Upper lobe of left lung (tissue), 6 donors: Measurements from ENCODE around the gene SRBD1. TPM values are rescaled to one million over a fixed set of nuclear protein-coding genes. Genes with fewer than 3 reads are reported as not detected.

Source experiments
- ATAC-seq, 2 donors: fragments of 200-7000 bp; cut with Tn5 transposase; one replicate each; pipeline ENCODE4 v1.9.1; 2022; ENCODE audit warnings: mild to moderate bottlenecking in 2 of 2, moderate library complexity in 2 of 2; ENCODE audit not compliant: low FRiP score in 2 of 2
- DNase-seq, 2 donors: peaks; one replicate each; pipeline ENCODE4 v3.0.0-alpha.2; 2019 to 2020
- H3K27ac ChIP-seq, 4 donors: fragments of 200-600 bp; sonication (generic); one replicate each; pipeline ENCODE4 v1.5.1; 2016 to 2019
- H3K27me3 ChIP-seq, 4 donors: fragments of 200-600 bp; sonication (generic); one replicate each; pipeline ENCODE4 v1.5.1; 2017 to 2019
- H3K36me3 ChIP-seq, 4 donors: fragments of 200-600 bp; sonication (generic); one replicate each; pipeline ENCODE4 v1.5.1; 2016 to 2019
- H3K4me1 ChIP-seq, 4 donors: fragments of 200-600 bp; sonication (generic); one replicate each; pipeline ENCODE4 v1.5.1; 2018 to 2019
- H3K4me3 ChIP-seq, 4 donors: fragments of 200-600 bp; sonication (generic); one replicate each; pipeline ENCODE4 v1.5.1; 2017 to 2019; ENCODE audit warnings: mild to moderate bottlenecking in 2 of 4, moderate library complexity in 1 of 4
- H3K9me3 ChIP-seq, 4 donors: fragments of 200-600 bp; sonication (generic); one replicate each; pipeline ENCODE4 v1.5.1; 2018 to 2019
- CTCF ChIP-seq, 6 experiments: fragments of 450-650 bp in 4 of 6; fragments of 200-600 bp in 2 of 6; sonication (generic) in 2 of 6; IDR thresholded peaks; one replicate each; pipeline ENCODE4 v1.5.1; 2016 to 2019; ENCODE audit warnings: antibody characterized with exemption in 6 of 6
- EP300 ChIP-seq, 4 donors: sonication (generic); formaldehyde crosslinking; IDR thresholded peaks; one replicate each; pipeline ENCODE4 v1.5.1; 2017; ENCODE audit warnings: antibody characterized with exemption in 4 of 4, control low read depth in 2 of 4
- POLR2A ChIP-seq, 4 donors: fragments of 450-650 bp; IDR thresholded peaks; one replicate each; pipeline ENCODE4 v1.5.1; 2016 to 2017; ENCODE audit warnings: antibody characterized with exemption in 4 of 4, mild to moderate bottlenecking in 2 of 4
- POLR2AphosphoS5 ChIP-seq, 2 donors: sonication (generic); formaldehyde crosslinking; IDR thresholded peaks; one replicate each; pipeline ENCODE4 v1.5.1; 2017; ENCODE audit warnings: antibody characterized with exemption in 2 of 2
- WGBS, 2 donors: methylation state at CpG; one replicate each; pipeline ENCODE4 v1.1.5; 2017 to 2018; 5-methylcytosine and 5-hydroxymethylcytosine counted together
- total RNA-seq, 6 donors: library from RNA; depleted of rRNA in 4 of 6; stranded (reverse); fragments of >200 nt in 4 of 6; gene quantifications; one replicate each; pipeline versions ENCODE4 v1.1.0 to v1.2.1, GENCODE V29; 2016 to 2021
- donor health status: DM: no; HTN: no; CAD: no; lungs with moderate emphysema.
- donor health status: DM: no; HTN: yes; CAD: no; lungs with severe emphysema.

SRBD1 gene
- total RNA-seq, 6 donors from 2014 or later: 16.4 to 38.3 (median 19.0) TPM

- Histone ChIP-seq H3K27ac (no peak overlapping the region), H3K4me1 (peaks cover 0 to 3% (median 0%) of the 10 kb centered on the region in 4 donors), H3K4me3 (no peak overlapping the region), H3K9me3 (no peaks in the 10 kb centered on the region), H3K27me3 (no peaks in the 10 kb centered on the region), H3K36me3 (no peaks in the 10 kb centered on the region)
- no peak for DNase-seq
- WGBS, 2 donors: 84 to 95% methylated on average over 3 of the region's 3 CpGs
- TF ChIP-seq EP300 (IDR thresholded peaks at IDR 0.05) (no peak), CTCF (IDR thresholded peaks at IDR 0.05) (no peak), POLR2AphosphoS5 (IDR thresholded peaks at IDR 0.05) (no peak), POLR2A (IDR thresholded peaks at IDR 0.05) (no peak)
- no peak for ATAC-seq
Measured at GRCh38 chr2:45631319-45631718, 20.3 kb upstream of the SRBD1 start.

GRCh38 chr2:45629971-45630370 lies 18.9 kb upstream of the SRBD1 start:
- no peaks in the 10 kb centered on the region for H3K36me3 ChIP-seq
- DNase-seq: no peak
- H3K9me3 ChIP-seq: no peaks in the 10 kb centered on the region
- TF ChIP-seq EP300 (IDR thresholded peaks at IDR 0.05): no peak
- TF ChIP-seq POLR2AphosphoS5 (IDR thresholded peaks at IDR 0.05): no peak
- TF ChIP-seq CTCF (IDR thresholded peaks at IDR 0.05): no peak
- TF ChIP-seq POLR2A (IDR thresholded peaks at IDR 0.05): no peak
- ATAC-seq: no peak
- no peaks in the 10 kb centered on the region for H3K27me3 ChIP-seq
- 94 to 95% methylated on average over 1 of the region's 1 CpG for WGBS, 2 donors
- peaks cover 0 to 8% (median 0%) of the 10 kb centered on the region in 4 donors for H3K4me1 ChIP-seq
- H3K27ac ChIP-seq: no peak overlapping the region
- no peak overlapping the region for H3K4me3 ChIP-seq

GRCh38 chr2:45627911-45628310 lies 16.8 kb upstream of the SRBD1 start:
- Histone ChIP-seq H3K27me3 (no peaks in the 10 kb centered on the region), H3K4me3 (no peak overlapping the region), H3K27ac (no peak overlapping the region), H3K36me3 (no peaks in the 10 kb centered on the region), H3K4me1 (peaks cover 0 to 8% (median 0%) of the 10 kb centered on the region in 4 donors), H3K9me3 (no peaks in the 10 kb centered on the region)
- no peak for ATAC-seq
- 80 to 89% methylated on average over 1 of the region's 1 CpG for WGBS, 2 donors
- no peak for TF ChIP-seq POLR2A (IDR thresholded peaks at IDR 0.05)
- TF ChIP-seq POLR2AphosphoS5 (IDR thresholded peaks at IDR 0.05): no peak
- TF ChIP-seq CTCF (IDR thresholded peaks at IDR 0.05): no peak
- no peak for TF ChIP-seq EP300 (IDR thresholded peaks at IDR 0.05)
- no peak for DNase-seq

- H3K36me3 ChIP-seq: no peaks in the 10 kb centered on the region
- H3K27me3 ChIP-seq: no peaks in the 10 kb centered on the region
- WGBS, 2 donors: 52 to 62% methylated on average over 8 of the region's 8 CpGs
- H3K4me3 ChIP-seq: no peak overlapping the region
- TF ChIP-seq EP300 (IDR thresholded peaks at IDR 0.05) (no peak), POLR2AphosphoS5 (IDR thresholded peaks at IDR 0.05) (no peak), POLR2A (IDR thresholded peaks at IDR 0.05) (no peak), CTCF (IDR thresholded peaks at IDR 0.05) (no peak)
- no peak overlapping the region for H3K27ac ChIP-seq
- peak in 1 of 2 donors; percentile 68 for ATAC-seq
- H3K9me3 ChIP-seq: no peaks in the 10 kb centered on the region
- peaks cover 0 to 8% (median 0%) of the 10 kb centered on the region in 4 donors for H3K4me1 ChIP-seq
- DNase-seq: no peak
Measured at GRCh38 chr2:45626387-45627221, 15.5 kb upstream of the SRBD1 start.

- Histone ChIP-seq H3K36me3 (no peaks in the 10 kb centered on the region), H3K4me3 (no peak overlapping the region), H3K9me3 (no peaks in the 10 kb centered on the region), H3K27ac (no peak overlapping the region), H3K27me3 (no peaks in the 10 kb centered on the region), H3K4me1 (peaks cover 0 to 8% (median 0%) of the 10 kb centered on the region in 4 donors)
- ATAC-seq (no peak), DNase-seq (no peak)
- no peak for TF ChIP-seq POLR2AphosphoS5 (IDR thresholded peaks at IDR 0.05)
- TF ChIP-seq POLR2A (IDR thresholded peaks at IDR 0.05): no peak
- TF ChIP-seq CTCF (IDR thresholded peaks at IDR 0.05): no peak
- TF ChIP-seq EP300 (IDR thresholded peaks at IDR 0.05): no peak
Measured at GRCh38 chr2:45625824-45626223, 14.8 kb upstream of the SRBD1 start.
